Activated CD4-positive, CD25-positive, alpha-beta regulatory T cell treated with anti-CD3 and anti-CD28 coated beads, Interleukin-2, amount 50 U/mL, for 72 hours (primary cell): ENCODE results near the gene SYT5.
"Not testable (repeated sequence)": the region's sequence is repeated elsewhere in the genome, so short reads cannot be mapped to it uniquely, and the experiment has no call there.

Experiments
- DNase-seq: peaks from one replicate; pipeline ENCODE4 v3.0.0; 2021

SYT5 gene

GRCh38 chr19:55166530-55167268 lies 13.4 kb downstream of the SYT5 start, which contains the start of gene DNAAF3:
DNAAF3 (minus strand) TSS chr19:55166613; CDS start chr19:55166413, 200 bp downstream.
- DNase-seq, result peak; percentile 69

- DNase-seq, result no peak
Measured at GRCh38 chr19:55165952-55166529, 14.0 kb downstream of the SYT5 start.

GRCh38 chr19:55161571-55162322 lies 18.3 kb downstream of the SYT5 start:
- no peak for DNase-seq

- no peak for DNase-seq
Measured at GRCh38 chr19:55160986-55161365, 19.1 kb downstream of the SYT5 start.

GRCh38 chr19:55160128-55160985 lies 19.7 kb downstream of the SYT5 start:
- DNase-seq, result peak; percentile 91

- DNase-seq, result no peak
Measured at GRCh38 chr19:55158848-55159749, 21.0 kb downstream of the SYT5 start.

GRCh38 chr19:55158423-55158822 lies 21.7 kb downstream of the SYT5 start:
- DNase-seq, result no peak

GRCh38 chr19:55157064-55157908 lies 22.8 kb downstream of the SYT5 start, which contains the start of gene TNNI3:
TNNI3 (minus strand) TSS chr19:55157732; CDS start chr19:55157589, 143 bp downstream.
- no peak for DNase-seq

GRCh38 chr19:55156202-55157063 lies 23.7 kb downstream of the SYT5 start:
- peak; percentile 51 for DNase-seq

- not testable (repeated sequence) for DNase-seq
Measured at GRCh38 chr19:55155784-55156183, 24.3 kb downstream of the SYT5 start.

GRCh38 chr19:55153652-55154264 lies 26.3 kb downstream of the SYT5 start:
- DNase-seq, result no peak

GRCh38 chr19:55152017-55152416 lies 28.1 kb downstream of the SYT5 start:
- no peak for DNase-seq

GRCh38 chr19:55149078-55150003 lies 30.7 kb downstream of the SYT5 start, which contains the start of gene TNNT1:
TNNT1 (minus strand) TSS chr19:55149206; CDS start chr19:55147157, 2,049 bp downstream.
- DNase-seq, result no peak

GRCh38 chr19:55147545-55148251 lies 32.4 kb downstream of the SYT5 start:
- DNase-seq, result no peak

GRCh38 chr19:55146705-55147273 lies 33.3 kb downstream of the SYT5 start:
- no peak for DNase-seq

GRCh38 chr19:55146078-55146704 lies 33.9 kb downstream of the SYT5 start:
- no peak for DNase-seq
